SJSA1 (cell line): Measurements from ENCODE around the gene RTL9. TPM values are rescaled to one million over a fixed set of nuclear protein-coding genes. Genes with fewer than 3 reads are reported as not detected.

Experiments used
- DNase-seq, 2 experiments: peaks; one replicate each; pipeline ENCODE4 v3.0.0-alpha.2; 2015 to 2020; ENCODE audit warnings: low spot score in 2 of 2, low read depth in 1 of 2
- H3K27ac ChIP-seq: fragments of 250-450 bp; sonication (Bioruptor Pico); 2 replicates; pipeline ENCODE4 v1.5.1; 2020; ENCODE audit warnings: mild to moderate bottlenecking, moderate library complexity
- H3K27me3 ChIP-seq: fragments of 250-450 bp; sonication (Bioruptor Pico); replicated peaks from 2 replicates; pipeline ENCODE4 v1.5.1; 2020; ENCODE audit warnings: mild to moderate bottlenecking, moderate library complexity
- H3K36me3 ChIP-seq: fragments of 250-450 bp; sonication (Bioruptor Pico); 2 replicates; pipeline ENCODE4 v1.5.1; 2020; ENCODE audit warnings: mild to moderate bottlenecking
- H3K4me1 ChIP-seq: fragments of 250-450 bp; sonication (Bioruptor Pico); replicated peaks from 2 replicates; pipeline ENCODE4 v1.6.1; 2021; ENCODE audit warnings: mild to moderate bottlenecking
- H3K4me3 ChIP-seq: fragments of 250-450 bp; sonication (Bioruptor Pico); 2 replicates; pipeline ENCODE4 v1.5.1; 2020; ENCODE audit warnings: mild to moderate bottlenecking
- H3K9me3 ChIP-seq: fragments of 250-450 bp; sonication (Bioruptor Pico); replicated peaks from 2 replicates; pipeline ENCODE4 v1.5.1; 2020; ENCODE audit warnings: mild to moderate bottlenecking
- total RNA-seq: library from RNA; depleted of rRNA; stranded (reverse); fragments of >200 nt; shearing (Covaris generic); gene quantifications from 2 replicates; pipeline ENCODE4 v1.2.3, GENCODE V29; 2014; rRNA removed

RTL9 gene
- total RNA-seq = 0.11 TPM in 1 of 2 replicates, not detected in the other

GRCh38 chrX:110358548-110358947 lies at the start of gene RTL9:
Gene RTL9, plus strand, starts transcription at chrX:110358848. Its CDS starts 91,770 bp downstream, at chrX:110450618.
- H3K36me3 ChIP-seq = no peaks in the 10 kb centered on the region
- no peak within 1 kb of the TSS for H3K27ac ChIP-seq
- DNase-seq = no peak
- H3K4me3 ChIP-seq = no peak within 1 kb of the TSS
- no peaks in the 10 kb centered on the region for H3K9me3 ChIP-seq
- no peaks in the 10 kb centered on the region for H3K27me3 ChIP-seq
- no peaks in the 10 kb centered on the region for H3K4me1 ChIP-seq

DNA sequence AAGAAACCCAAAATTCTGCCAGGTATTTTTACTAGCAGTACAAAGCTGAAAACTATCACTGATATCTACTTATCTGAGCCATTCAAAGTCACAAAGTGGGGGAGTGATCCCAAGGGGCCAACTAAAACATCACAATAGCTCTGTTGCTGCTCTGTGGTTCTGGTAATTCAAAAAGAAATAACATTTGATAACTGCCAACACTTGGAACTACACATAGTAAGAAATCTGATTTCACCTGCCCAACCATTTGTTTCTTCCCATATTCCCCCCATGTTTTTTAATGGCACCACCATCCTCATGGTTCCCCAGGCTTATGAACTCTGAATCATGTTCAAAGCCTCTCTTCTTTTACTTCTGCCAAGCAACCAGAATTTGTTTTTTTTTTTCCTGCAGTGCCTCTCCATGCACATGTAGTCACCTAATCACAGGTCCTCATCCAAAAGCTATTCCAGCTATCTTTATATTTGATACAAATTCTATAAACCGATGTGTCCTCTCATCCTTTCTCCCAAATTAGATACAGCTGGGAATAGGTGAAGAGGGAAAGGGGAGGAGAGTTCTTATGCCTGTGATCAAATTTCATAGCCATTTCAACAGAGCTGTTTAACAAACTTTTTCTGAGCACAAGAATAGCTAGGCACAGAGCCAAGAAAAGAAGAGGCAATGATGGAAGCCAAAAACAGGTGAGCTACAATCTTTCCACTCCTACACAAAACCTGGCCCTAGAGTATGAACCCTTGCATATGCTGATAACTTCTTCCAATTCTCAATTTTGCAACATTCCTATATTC lies 48.5 kb upstream of the RTL9 start:
- Histone ChIP-seq H3K4me3 (no peak overlapping the region), H3K27ac (no peak overlapping the region), H3K4me1 (no peaks in the 10 kb centered on the region), H3K9me3 (no peaks in the 10 kb centered on the region), H3K36me3 (no peaks in the 10 kb centered on the region), H3K27me3 (no peaks in the 10 kb centered on the region)
- DNase-seq = no peak

GRCh38 chrX:110310896-110311295 lies 47.8 kb upstream of the RTL9 start:
- Histone ChIP-seq H3K9me3 (no peaks in the 10 kb centered on the region), H3K4me1 (no peaks in the 10 kb centered on the region), H3K27me3 (no peaks in the 10 kb centered on the region), H3K4me3 (no peak overlapping the region), H3K36me3 (no peaks in the 10 kb centered on the region), H3K27ac (no peak overlapping the region)
- DNase-seq = no peak

GRCh38 chrX:110311437-110312230 lies 47.0 kb upstream of the RTL9 start:
- no peak overlapping the region for H3K4me3 ChIP-seq
- DNase-seq = no peak
- H3K27me3 ChIP-seq = no peaks in the 10 kb centered on the region
- H3K9me3 ChIP-seq = no peaks in the 10 kb centered on the region
- H3K27ac ChIP-seq = no peak overlapping the region
- no peaks in the 10 kb centered on the region for H3K36me3 ChIP-seq
- H3K4me1 ChIP-seq = no peaks in the 10 kb centered on the region

GRCh38 chrX:110315551-110315950 lies 43.1 kb upstream of the RTL9 start:
- H3K36me3 ChIP-seq = peaks cover 4% of the 10 kb centered on the region; the same call in 1 of the 2 replicates
- H3K27me3 ChIP-seq = 0 out of 2 replicates have a peak, but pooled peaks cover 4% of the 10 kb centered on the region
- no peak overlapping the region for H3K4me3 ChIP-seq
- no peaks in the 10 kb centered on the region for H3K9me3 ChIP-seq
- no peak for DNase-seq
- H3K4me1 ChIP-seq = no peaks in the 10 kb centered on the region; the same call in 1 of the 2 replicates
- no peak overlapping the region for H3K27ac ChIP-seq

GRCh38 chrX:110316351-110317060 lies 42.1 kb upstream of the RTL9 start:
- Histone ChIP-seq H3K4me3 (peak overlapping the region; percentile 91), H3K27me3 (0 out of 2 replicates have a peak, but pooled peaks cover 4% of the 10 kb centered on the region), H3K4me1 (no peaks in the 10 kb centered on the region; the same call in 1 of the 2 replicates), H3K27ac (no peak overlapping the region), H3K9me3 (no peaks in the 10 kb centered on the region), H3K36me3 (peaks cover 4% of the 10 kb centered on the region; the same call in 1 of the 2 replicates)
- peak in 1 of 2 experiments; percentile 1 for DNase-seq

DNA sequence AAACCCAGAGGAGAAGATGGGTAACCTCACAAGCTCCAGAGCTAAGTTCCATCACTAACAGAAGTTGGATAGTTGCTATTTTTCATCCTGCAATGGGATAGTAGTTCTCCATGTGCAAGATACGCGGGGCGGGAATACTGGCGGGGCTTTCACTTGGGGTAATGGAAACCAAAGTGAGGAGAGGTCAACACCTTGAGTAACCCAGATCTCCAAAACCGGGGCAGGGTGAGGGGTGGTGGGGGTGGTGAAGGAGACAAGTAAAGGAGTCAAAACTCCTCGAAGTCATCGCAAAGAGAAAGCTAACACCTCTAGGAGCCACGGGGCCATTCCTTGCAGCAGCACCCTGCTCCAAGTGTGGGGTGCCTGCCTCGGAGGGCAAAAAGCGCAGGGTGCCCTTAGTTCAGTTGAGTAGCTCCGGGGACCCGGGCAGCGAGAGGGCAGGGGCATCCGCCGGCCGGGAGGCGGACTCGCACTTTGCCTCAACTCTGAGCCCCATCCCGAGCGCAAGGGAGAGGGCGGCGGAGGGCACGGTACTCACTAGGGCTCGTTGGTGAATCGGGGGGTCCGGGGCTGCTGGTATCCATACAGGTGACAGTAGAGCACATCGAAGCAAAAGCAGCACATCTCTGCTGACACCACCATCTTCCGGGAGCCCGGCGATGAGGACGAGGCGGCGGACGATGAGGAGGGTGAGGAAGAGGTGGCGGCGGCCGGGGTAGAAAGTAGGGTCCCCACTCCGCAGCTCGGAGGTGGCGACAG lies 41.4 kb upstream of the RTL9 start:
- Histone ChIP-seq H3K27ac (peak overlapping the region; percentile 72), H3K36me3 (peaks cover 4% of the 10 kb centered on the region; the same call in 1 of the 2 replicates), H3K27me3 (0 out of 2 replicates have a peak, but pooled peaks cover 4% of the 10 kb centered on the region), H3K9me3 (no peaks in the 10 kb centered on the region), H3K4me3 (peak overlapping the region; percentile 91), H3K4me1 (no peaks in the 10 kb centered on the region; the same call in 1 of the 2 replicates)
- DNase-seq = peak; percentile 23 to 37

- Histone ChIP-seq H3K4me1 (no peaks in the 10 kb centered on the region; the same call in 1 of the 2 replicates), H3K27me3 (0 out of 2 replicates have a peak, but pooled peaks cover 4% of the 10 kb centered on the region), H3K9me3 (no peaks in the 10 kb centered on the region), H3K4me3 (peak within 1 kb of the TSS; percentile 91), H3K27ac (peak within 1 kb of the TSS; percentile 72), H3K36me3 (peaks cover 4% of the 10 kb centered on the region; the same call in 1 of the 2 replicates)
- DNase-seq = peak; percentile 69 to 81
Observed at GRCh38 chrX:110317820-110318663, 40.6 kb upstream of the RTL9 start, which contains the start of gene AMMECR1. Gene AMMECR1, minus strand, starts transcription at chrX:110318085. Its CDS starts 14 bp downstream, at chrX:110318071.

DNA sequence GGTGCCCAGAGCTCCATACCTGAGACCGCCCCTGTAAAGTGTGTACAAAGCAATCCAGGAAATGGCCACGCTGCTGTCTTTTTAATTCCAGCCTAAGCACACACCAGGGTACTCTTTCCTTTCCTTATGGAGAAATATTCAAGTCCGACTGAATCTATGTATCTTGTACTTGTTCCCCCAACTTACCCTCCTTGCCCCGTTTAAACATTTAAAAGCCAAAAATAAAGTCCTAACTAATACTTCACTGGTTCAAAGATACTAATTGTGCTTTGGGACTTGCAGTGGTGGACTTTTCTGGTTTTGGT lies 40.0 kb upstream of the RTL9 start:
- Histone ChIP-seq H3K27ac (no peak overlapping the region), H3K9me3 (no peaks in the 10 kb centered on the region), H3K27me3 (0 out of 2 replicates have a peak, but pooled peaks cover 4% of the 10 kb centered on the region), H3K4me1 (no peaks in the 10 kb centered on the region; the same call in 1 of the 2 replicates), H3K4me3 (peak overlapping the region; percentile 91), H3K36me3 (peaks cover 4% of the 10 kb centered on the region; the same call in 1 of the 2 replicates)
- DNase-seq = no peak

- Histone ChIP-seq H3K27ac (no peak overlapping the region), H3K9me3 (no peaks in the 10 kb centered on the region), H3K36me3 (peaks cover 4% of the 10 kb centered on the region; the same call in 1 of the 2 replicates), H3K4me1 (no peaks in the 10 kb centered on the region; the same call in 1 of the 2 replicates), H3K27me3 (0 out of 2 replicates have a peak, but pooled peaks cover 4% of the 10 kb centered on the region), H3K4me3 (no peak overlapping the region)
- no peak for DNase-seq
Observed at GRCh38 chrX:110320381-110320987, 38.2 kb upstream of the RTL9 start.

DNA sequence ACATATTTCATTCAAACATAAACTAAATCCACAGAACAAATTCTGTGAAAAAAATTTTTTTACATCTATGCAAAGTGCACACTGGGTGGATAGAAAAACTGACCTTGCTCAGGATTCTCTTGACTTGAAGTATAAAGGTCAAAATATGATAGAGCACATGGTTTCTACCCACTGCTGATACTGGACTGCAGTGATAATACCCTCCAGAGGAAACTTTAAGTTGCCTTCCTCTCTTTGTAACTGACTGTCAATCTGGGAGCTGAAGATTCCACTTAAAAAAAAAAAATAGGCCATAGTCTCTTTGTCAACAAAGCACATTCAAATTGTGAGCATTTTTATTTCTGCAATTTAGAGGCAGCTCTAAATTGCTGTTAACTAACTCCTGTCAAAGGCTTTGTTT lies 37.6 kb upstream of the RTL9 start:
- no peak overlapping the region for H3K27ac ChIP-seq
- H3K9me3 ChIP-seq = no peaks in the 10 kb centered on the region
- no peak for DNase-seq
- H3K4me3 ChIP-seq = no peak overlapping the region
- H3K4me1 ChIP-seq = no peaks in the 10 kb centered on the region; the same call in 1 of the 2 replicates
- H3K27me3 ChIP-seq = 0 out of 2 replicates have a peak, but pooled peaks cover 4% of the 10 kb centered on the region
- H3K36me3 ChIP-seq = peaks cover 4% of the 10 kb centered on the region; the same call in 1 of the 2 replicates
